OCI-LY7 (cell line): ENCODE measurements around the gene TRIM72. TPM values are rescaled to one million over a fixed set of nuclear protein-coding genes. Genes with fewer than 3 reads are reported as not detected.
"Not testable (repeated sequence)": the region's sequence is repeated elsewhere in the genome, so short reads cannot be mapped to it uniquely, and the experiment has no call there.

Experiments used
- BruUV-seq: library from RNA; stranded (reverse); fragments of 400-500 nt; replicated peaks from 2 replicates; lab custom pipeline; 2021; lab: Mats Ljungman, UMichigan
- CTCF ChIA-PET: fragments of 300-600 bp; sonication (Branson Sonifier 250); formaldehyde crosslinking; loops from one replicate; lab custom pipeline; 2022; ENCODE audit warnings: antibody characterized with exemption; ENCODE audit not compliant: unreplicated experiment; lab: Charles Lee
- POLR2A ChIA-PET: fragments of 300-600 bp; sonication (Branson Sonifier 250); formaldehyde crosslinking; loops from one replicate; lab custom pipeline; 2022; ENCODE audit warnings: antibody characterized with exemption; lab: Charles Lee
- DNase-seq: peaks from one replicate; pipeline ENCODE4 v3.0.0-alpha.2; 2015; ENCODE audit warnings: low spot score
- H2AFZ ChIP-seq: fragments of 200-600 bp; sonication (generic), shearing (Covaris generic); 2 replicates; pipeline ENCODE4 v1.6.1; 2014; ENCODE audit warnings: mild to moderate bottlenecking, antibody characterized with exemption, low read length, moderate library complexity
- H3K27ac ChIP-seq: fragments of 200-600 bp; sonication (generic); 2 replicates; pipeline ENCODE4 v1.5.1; 2014; ENCODE audit warnings: mixed run types, low read depth, mild to moderate bottlenecking, moderate library complexity, low read length, inconsistent platforms; ENCODE audit not compliant: poor library complexity, severe bottlenecking
- H3K36me3 ChIP-seq: fragments of 200-600 bp; sonication (generic); 2 replicates; pipeline ENCODE4 v1.6.1; 2014; ENCODE audit warnings: mild to moderate bottlenecking, antibody characterized with exemption, low read length, moderate library complexity, mixed read lengths; ENCODE audit not compliant: insufficient read depth
- H3K4me1 ChIP-seq: fragments of 200-600 bp; sonication (generic); 2 replicates; pipeline ENCODE4 v1.5.1; 2014; ENCODE audit warnings: mild to moderate bottlenecking, low read length; ENCODE audit not compliant: insufficient read depth, poor library complexity, severe bottlenecking
- H3K4me2 ChIP-seq: fragments of 200-600 bp; sonication (generic); 2 replicates; pipeline ENCODE4 v1.6.1; 2014; ENCODE audit warnings: mild to moderate bottlenecking, low read length
- H3K4me3 ChIP-seq: fragments of 200-600 bp; sonication (generic); 2 replicates; pipeline ENCODE4 v1.5.1; 2014; ENCODE audit warnings: mild to moderate bottlenecking, low read depth, low read length; ENCODE audit not compliant: poor library complexity, severe bottlenecking
- H3K79me2 ChIP-seq: fragments of 200-600 bp; sonication (generic); 2 replicates; pipeline ENCODE4 v1.6.1; 2016; ENCODE audit warnings: low read depth, mild to moderate bottlenecking, low read length, moderate library complexity, mixed read lengths; ENCODE audit not compliant: insufficient read depth
- H3K9me2 ChIP-seq: fragments of 200-600 bp; sonication (generic); 2 replicates; pipeline ENCODE4 v1.6.1; 2016; ENCODE audit warnings: mild to moderate bottlenecking, low read length, mixed read lengths; ENCODE audit not compliant: insufficient read depth
- H3K9me3 ChIP-seq: fragments of 200-600 bp; sonication (generic); 2 replicates; pipeline ENCODE4 v1.6.1; 2014; ENCODE audit warnings: mild to moderate bottlenecking, mixed run types, low read length, mixed read lengths
- H4K20me1 ChIP-seq: fragments of 200-600 bp; sonication (generic); 2 replicates; pipeline ENCODE4 v1.6.1; 2014; ENCODE audit warnings: mild to moderate bottlenecking, antibody characterized with exemption, low read length, moderate library complexity, mixed read lengths; ENCODE audit not compliant: insufficient read depth
- EZH2phosphoT487 ChIP-seq: fragments of 200-600 bp; sonication (generic); IDR thresholded peaks from 2 replicates; pipeline ENCODE4 v1.6.1; 2018; ENCODE audit warnings: low read depth, borderline replicate concordance, mild to moderate bottlenecking, mixed run types, antibody characterized with exemption, low read length, moderate library complexity, mixed read lengths
- intact Hi-C: fragments of 100-400 bp; cut with micrococcal nuclease; formaldehyde crosslinking; loops from one replicate; pipeline ENCODE4 v1.10.0; 2022; ENCODE audit not compliant: unreplicated experiment
- total RNA-seq, 2 experiments: library from RNA; depleted of rRNA in 1 of 2; stranded (reverse); fragments of >200 nt in 1 of 2; shearing (Covaris generic) in 1 of 2; gene quantifications; 2 replicates each; pipeline ENCODE4 v1.2.3, GENCODE V29; 2014 to 2022
- TF ChIP-seq, protein P1 (sequence below): fragments of 200-600 bp; sonication (generic); conservative IDR thresholded peaks from 2 replicates; pipeline ENCODE4 v1.5.1; 2014; ENCODE audit warnings: mild to moderate bottlenecking, antibody characterized with exemption, low read length, moderate library complexity, mixed read lengths

The TRIM72 gene
- total RNA-seq, 2 experiments from 2014 or later, result 0.13 to 1.1 TPM

DNA sequence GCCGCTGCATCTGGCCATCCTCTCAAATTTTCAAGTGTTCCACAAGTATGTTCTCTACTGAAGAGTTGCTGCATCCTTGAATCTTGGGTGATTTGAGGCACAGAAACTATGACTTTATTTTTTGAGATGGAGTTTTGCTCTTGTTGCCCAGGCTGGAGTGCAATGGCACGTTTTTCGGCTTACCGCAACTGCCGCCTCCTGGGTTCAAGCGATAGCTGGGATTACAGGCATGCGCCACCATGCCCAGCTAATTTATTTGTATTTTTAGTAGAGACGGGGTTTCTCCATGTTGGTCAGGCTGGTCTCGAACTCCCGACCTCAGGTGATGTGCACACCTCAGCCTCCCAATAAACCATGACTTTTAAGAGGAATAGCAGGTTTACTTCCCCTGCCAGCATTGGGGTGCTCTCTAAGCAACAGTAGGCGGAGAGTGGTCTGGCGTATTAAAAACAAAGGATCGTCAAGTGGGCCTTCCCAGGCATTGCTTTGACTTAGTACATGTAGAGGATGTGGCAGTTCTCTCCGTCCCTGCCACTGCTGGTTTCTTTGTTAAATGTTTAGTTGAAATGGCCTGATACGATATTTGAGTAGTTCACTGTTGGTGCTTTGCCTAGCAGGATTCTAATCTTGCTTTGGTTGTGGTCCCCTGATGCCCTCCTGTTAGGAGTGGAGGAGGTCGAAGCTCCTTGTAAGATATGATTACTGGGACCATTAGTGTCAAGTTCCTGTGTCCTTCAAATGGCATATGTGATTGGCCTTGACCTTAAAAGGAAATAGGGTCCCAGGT, 20.9 kb upstream of the TRIM72 start:
- BruUV-seq, result no TSS peak
- ChIA-PET CTCF (no interaction called here), POLR2A (no interaction called here)
- H3K4me3 ChIP-seq, result no peak overlapping the region
- no peaks in the 10 kb centered on the region for H3K9me3 ChIP-seq
- H3K27ac ChIP-seq, result no peak overlapping the region
- no peaks in the 10 kb centered on the region for H3K4me1 ChIP-seq
- intact Hi-C loops, result no loop called here
- H3K79me2 ChIP-seq, result peaks cover 20% of the 10 kb centered on the region; the same call in 1 of the 2 replicates
- H3K36me3 ChIP-seq, result peaks cover 96% of the 10 kb centered on the region
- DNase-seq, result no peak
- no peak overlapping the region for H3K4me2 ChIP-seq
- TF ChIP-seq, protein P1, sequence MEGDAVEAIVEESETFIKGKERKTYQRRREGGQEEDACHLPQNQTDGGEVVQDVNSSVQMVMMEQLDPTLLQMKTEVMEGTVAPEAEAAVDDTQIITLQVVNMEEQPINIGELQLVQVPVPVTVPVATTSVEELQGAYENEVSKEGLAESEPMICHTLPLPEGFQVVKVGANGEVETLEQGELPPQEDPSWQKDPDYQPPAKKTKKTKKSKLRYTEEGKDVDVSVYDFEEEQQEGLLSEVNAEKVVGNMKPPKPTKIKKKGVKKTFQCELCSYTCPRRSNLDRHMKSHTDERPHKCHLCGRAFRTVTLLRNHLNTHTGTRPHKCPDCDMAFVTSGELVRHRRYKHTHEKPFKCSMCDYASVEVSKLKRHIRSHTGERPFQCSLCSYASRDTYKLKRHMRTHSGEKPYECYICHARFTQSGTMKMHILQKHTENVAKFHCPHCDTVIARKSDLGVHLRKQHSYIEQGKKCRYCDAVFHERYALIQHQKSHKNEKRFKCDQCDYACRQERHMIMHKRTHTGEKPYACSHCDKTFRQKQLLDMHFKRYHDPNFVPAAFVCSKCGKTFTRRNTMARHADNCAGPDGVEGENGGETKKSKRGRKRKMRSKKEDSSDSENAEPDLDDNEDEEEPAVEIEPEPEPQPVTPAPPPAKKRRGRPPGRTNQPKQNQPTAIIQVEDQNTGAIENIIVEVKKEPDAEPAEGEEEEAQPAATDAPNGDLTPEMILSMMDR, result no peak
- TF ChIP-seq EZH2phosphoT487, result no peak
- peaks cover 24% of the 10 kb centered on the region for H4K20me1 ChIP-seq
- H2AFZ ChIP-seq, result no peak overlapping the region
- no peaks in the 10 kb centered on the region for H3K9me2 ChIP-seq

DNA sequence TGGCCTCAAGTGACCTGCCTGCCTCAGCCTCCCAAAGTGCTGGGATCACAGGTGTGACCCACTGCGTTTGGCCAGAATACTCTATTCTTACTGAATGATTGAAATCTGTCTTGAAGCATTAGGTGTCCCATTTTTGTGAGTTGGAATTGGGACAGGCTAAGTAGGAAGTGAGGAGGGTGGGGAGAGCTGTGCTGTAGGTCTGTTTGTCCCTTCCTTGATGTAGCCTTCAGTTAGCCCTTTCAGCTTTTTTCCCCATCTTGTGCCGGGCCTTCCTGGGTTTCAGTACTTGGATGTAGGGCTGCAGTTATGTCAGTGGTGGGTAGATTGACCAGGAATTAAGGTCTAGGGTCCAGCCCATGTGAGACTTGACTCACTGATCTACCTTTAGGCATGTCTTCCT, 20.0 kb upstream of the TRIM72 start:
- TF ChIP-seq EZH2phosphoT487, result no peak
- TF ChIP-seq, protein P1, result no peak
- no peaks in the 10 kb centered on the region for H3K4me1 ChIP-seq
- H3K4me2 ChIP-seq, result no peak overlapping the region
- no peak for DNase-seq
- intact Hi-C loops, result no loop called here
- peaks cover 89% of the 10 kb centered on the region for H3K36me3 ChIP-seq
- no peak overlapping the region for H2AFZ ChIP-seq
- no peaks in the 10 kb centered on the region for H3K9me3 ChIP-seq
- peaks cover 16% of the 10 kb centered on the region for H4K20me1 ChIP-seq
- H3K9me2 ChIP-seq, result no peaks in the 10 kb centered on the region
- no peak overlapping the region for H3K4me3 ChIP-seq
- CTCF ChIA-PET, result no interaction called here
- POLR2A ChIA-PET, result no interaction called here
- peaks cover 12% of the 10 kb centered on the region; the same call in 1 of the 2 replicates for H3K79me2 ChIP-seq
- no peak overlapping the region for H3K27ac ChIP-seq
- BruUV-seq, result no TSS peak

DNA sequence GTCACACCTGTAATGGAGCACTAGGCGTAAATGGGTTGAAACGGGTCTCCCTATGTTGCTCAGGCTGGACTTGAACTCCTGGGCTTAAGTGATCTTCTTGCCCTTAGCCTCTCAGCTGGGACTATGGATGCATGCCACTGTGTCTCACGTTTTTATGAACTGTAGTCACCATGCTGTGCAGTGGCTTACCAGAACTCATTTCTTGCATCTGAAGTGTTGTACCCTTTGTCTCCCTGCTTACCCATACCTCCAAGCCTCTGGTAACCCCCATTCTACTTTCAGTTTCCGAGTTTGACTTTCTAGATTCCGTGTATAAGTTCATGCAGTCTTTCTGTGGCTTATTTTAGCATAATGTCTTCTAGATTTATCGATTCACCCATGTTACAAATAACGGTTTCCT, 19.0 kb upstream of the TRIM72 start:
- Histone ChIP-seq H3K27ac (no peak overlapping the region), H3K4me3 (no peak overlapping the region), H2AFZ (no peak overlapping the region), H3K79me2 (peaks cover 2% of the 10 kb centered on the region; the same call in 1 of the 2 replicates), H3K9me2 (no peaks in the 10 kb centered on the region), H3K36me3 (peaks cover 78% of the 10 kb centered on the region), H3K4me1 (peaks cover under 1% of the 10 kb centered on the region), H3K4me2 (no peak overlapping the region), H4K20me1 (peaks cover 5% of the 10 kb centered on the region; the same call in 1 of the 2 replicates), H3K9me3 (no peaks in the 10 kb centered on the region)
- intact Hi-C loops, result no loop called here
- TF ChIP-seq, protein P1, result no peak
- TF ChIP-seq EZH2phosphoT487, result no peak
- DNase-seq, result no peak
- CTCF ChIA-PET, result no interaction called here
- POLR2A ChIA-PET, result interaction anchor here (0.7 kb wide), 1 partner anchor 12 kb away, joined by 3 read pairs; no protein-coding TSS in a partner anchor
- no TSS peak for BruUV-seq

DNA sequence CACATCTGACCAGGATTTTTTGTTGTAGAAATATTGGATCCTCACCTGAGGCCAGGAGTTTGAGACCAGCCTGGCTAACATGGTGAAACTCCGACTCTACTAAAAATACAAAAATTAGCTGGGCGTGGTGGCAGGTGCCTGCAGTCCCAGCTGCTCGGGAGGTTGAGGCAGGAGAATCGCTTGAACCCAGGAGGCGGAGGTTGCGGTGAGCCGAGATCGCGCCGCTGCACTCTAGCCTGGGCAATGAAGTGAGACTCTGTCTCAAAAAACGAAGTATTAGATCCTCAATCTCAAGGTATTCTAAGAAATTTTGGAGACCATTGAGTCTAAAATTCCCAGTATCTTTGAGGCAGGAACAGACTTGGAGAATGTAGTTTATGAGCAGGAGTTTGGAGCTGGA, 18.1 kb upstream of the TRIM72 start:
- CTCF ChIA-PET, BruUV-seq: not testable (repeated sequence)
- H3K36me3 ChIP-seq, result peaks cover 69% of the 10 kb centered on the region

More for the DNA sequence above, 18.1 kb upstream of the TRIM72 start:
- H4K20me1 ChIP-seq, H3K27ac ChIP-seq, H3K79me2 ChIP-seq, POLR2A ChIA-PET, H3K9me3 ChIP-seq, H3K4me2 ChIP-seq, intact Hi-C loops, H3K9me2 ChIP-seq, H2AFZ ChIP-seq, DNase-seq, H3K4me3 ChIP-seq: not testable (repeated sequence)
- H3K4me1 ChIP-seq, result peaks cover 10% of the 10 kb centered on the region
